EH (cell line): ENCODE results near the gene KCNQ5.
A peak's percentile ranks its signal among the peaks of the same experiment; 100 is the strongest.

Source experiments
- DNase-seq: peaks from one replicate; pipeline ENCODE4 v3.0.0-alpha.2; 2015; ENCODE audit warnings: low read depth

The KCNQ5 gene

DNA sequence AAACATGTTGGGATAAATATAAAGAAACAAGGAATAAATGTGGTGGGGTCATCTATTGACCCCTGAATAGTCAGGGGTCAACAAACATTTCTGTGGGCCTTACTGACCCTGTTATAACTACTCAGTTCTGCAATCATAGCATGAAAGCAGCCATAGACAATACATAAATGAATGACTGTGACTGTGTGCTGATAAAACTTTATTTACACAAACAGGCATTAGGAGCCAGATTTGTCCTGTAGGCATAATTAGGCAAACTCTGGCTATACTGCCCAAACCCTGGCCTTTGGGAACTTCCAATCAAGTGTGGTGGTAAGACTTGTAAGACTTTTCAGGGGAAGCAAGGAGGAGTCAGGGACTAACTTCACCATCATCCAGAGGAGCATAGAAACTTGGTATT is 380.7 kb downstream of the KCNQ5 start:
- DNase-seq, result no peak

- no peak for DNase-seq
Observed at GRCh38 chr6:73003302-73003701, 381.4 kb downstream of the KCNQ5 start.

GRCh38 chr6:73004231-73004630 is 382.4 kb downstream of the KCNQ5 start:
- DNase-seq, result no peak

DNA sequence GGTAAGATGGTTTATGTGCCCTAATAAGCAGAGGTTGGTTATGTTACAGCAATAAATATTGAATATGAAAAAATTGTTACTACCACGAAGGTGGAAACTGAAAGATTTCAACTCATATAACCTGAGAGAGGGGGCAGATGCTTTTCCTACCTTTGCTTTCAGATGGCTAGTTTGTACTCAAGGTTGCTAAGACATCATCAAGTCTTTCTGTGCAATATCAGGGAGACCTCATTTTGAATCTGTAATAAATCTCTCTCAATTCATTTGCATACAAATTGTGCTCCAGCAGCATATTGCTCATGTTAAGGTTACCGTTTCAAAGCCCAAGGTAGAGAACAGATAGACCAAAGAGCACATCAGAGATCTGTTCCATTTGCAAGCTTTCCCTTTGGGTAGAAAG is 383.0 kb downstream of the KCNQ5 start:
- DNase-seq, result no peak

GRCh38 chr6:73006146-73006545 is 384.3 kb downstream of the KCNQ5 start:
- peak; percentile 20 for DNase-seq

GRCh38 chr6:73011945-73012344 is 390.1 kb downstream of the KCNQ5 start:
- DNase-seq, result no peak

- DNase-seq, result no peak
Observed at GRCh38 chr6:73017476-73017875, 395.6 kb downstream of the KCNQ5 start.

DNA sequence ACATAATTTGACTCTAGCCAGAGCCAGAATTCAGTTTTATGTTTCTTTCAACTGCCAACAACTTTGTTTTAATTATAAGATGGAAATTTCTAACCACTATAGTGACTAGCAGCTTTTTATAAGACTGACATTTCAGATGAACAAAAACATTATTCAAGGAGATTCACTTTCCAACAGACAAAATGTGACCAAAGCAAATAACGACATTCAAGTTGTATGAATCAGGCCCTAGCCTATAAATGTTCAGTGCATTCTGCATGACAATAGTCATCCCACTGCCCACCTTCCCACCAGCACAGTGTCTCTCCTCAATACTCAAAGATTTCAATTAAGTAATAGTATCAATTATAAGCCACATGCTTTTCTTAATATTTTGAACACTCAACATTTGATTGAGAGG is 402.7 kb downstream of the KCNQ5 start:
- DNase-seq, result peak; percentile 70

GRCh38 chr6:73027691-73028090 is 405.8 kb downstream of the KCNQ5 start:
- no peak for DNase-seq

GRCh38 chr6:73028124-73028766 is 406.4 kb downstream of the KCNQ5 start:
- DNase-seq, result no peak

GRCh38 chr6:73028893-73029450 is 407.1 kb downstream of the KCNQ5 start:
- no peak for DNase-seq

DNA sequence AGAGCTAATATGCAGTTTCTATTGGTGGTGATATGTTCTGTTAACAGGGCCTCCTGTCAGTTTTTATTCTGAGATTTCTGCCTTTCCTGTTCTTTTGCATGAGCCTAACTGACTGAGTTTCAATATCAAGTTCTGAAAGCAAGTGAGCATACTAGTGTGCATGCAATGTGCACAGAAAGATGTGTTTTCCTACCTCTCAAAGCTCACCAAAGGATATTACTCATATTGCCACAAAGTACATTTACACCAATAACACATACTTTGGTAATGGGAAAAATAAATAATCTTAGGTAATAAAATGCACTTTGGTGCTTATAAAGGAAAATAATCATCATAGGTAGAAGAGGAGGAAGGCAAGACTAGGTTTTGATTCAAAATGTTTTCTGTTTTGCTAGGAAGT is 408.4 kb downstream of the KCNQ5 start:
- no peak for DNase-seq

GRCh38 chr6:73030791-73031782 is 409.2 kb downstream of the KCNQ5 start:
- DNase-seq, result no peak

DNA sequence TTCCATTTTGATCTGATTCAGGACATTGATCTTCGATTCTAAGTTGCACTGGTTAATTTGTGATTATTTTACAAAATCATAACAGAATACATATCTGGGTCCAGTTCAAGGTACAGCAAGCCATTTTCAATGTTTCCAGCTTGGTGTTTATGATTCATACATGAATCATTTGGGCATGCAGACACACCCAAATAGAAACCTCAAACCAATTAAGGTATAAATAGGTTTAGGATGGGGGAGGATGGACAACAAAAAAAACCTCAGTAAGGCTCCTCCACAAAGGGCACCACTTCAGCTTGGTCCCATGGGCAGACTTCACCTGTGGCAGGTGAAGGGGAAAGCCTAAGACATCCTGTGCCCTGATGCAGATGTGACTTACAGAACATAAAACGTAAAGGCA is 410.7 kb downstream of the KCNQ5 start:
- peak; percentile 31 for DNase-seq

DNA sequence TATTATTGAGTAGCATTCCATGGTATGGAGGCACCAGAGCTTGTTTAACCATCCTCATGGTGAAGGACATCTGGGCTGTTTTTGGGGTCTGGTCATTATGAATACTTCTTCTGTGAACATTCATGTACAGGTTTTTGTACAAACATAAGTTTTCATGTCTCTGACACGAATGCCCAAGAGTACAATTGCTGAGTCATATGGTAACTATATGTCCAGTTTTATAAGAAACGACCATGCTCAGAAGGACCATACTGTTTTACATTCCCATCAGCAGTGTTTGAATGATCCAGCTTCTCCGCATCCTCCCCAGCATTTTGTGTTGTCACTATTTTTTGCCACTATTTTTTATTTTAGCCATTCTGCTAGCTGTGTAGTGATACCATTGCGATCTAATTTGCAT is 414.8 kb downstream of the KCNQ5 start:
- no peak for DNase-seq

- no peak for DNase-seq
Observed at GRCh38 chr6:73041051-73041450, 419.2 kb downstream of the KCNQ5 start.

DNA sequence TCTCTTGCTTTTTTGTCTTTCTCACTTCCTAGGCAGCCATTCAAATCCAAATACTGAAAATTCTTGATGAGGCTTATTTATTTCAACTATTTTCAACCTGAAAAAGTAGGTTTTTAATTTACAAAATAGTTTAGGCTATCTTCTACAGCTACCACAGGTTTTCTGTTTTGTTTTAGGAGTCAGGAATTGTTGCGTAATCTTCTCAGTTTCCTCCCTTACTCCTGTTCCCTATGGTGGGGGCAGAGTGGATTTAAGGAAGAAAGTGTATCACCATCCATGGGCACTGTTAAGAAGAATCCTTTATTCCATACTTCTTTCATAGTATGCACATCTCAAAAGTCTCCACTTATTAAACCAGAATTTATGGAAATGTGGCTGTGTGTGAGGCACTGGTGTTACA is 421.0 kb downstream of the KCNQ5 start:
- DNase-seq, result no peak

- no peak for DNase-seq
Observed at GRCh38 chr6:73043446-73043845, 421.6 kb downstream of the KCNQ5 start.

GRCh38 chr6:73045609-73046008 is 423.7 kb downstream of the KCNQ5 start:
- no peak for DNase-seq

GRCh38 chr6:73047801-73048200 is 425.9 kb downstream of the KCNQ5 start:
- DNase-seq, result no peak

- DNase-seq, result no peak
Observed at GRCh38 chr6:73049971-73050594, 428.2 kb downstream of the KCNQ5 start.

DNA sequence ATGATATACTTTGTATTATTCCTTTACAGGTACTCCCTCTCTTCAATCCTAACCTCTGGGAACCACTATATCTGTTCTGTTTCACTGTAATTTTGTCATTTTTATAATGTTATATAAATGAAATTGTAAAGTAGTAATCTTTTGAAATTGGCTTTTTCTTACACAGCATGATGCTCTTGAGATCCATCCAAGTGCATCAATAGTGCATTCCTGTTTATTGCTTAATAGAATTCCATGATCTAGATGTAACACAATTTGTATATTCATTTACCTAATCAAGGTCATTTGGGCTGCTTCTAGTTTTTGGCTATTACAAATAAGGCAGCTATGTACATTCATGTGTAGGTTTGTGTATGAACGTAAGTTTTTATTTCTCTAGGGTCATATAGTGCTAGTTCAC is 428.8 kb downstream of the KCNQ5 start:
- DNase-seq, result no peak

GRCh38 chr6:73051147-73051546 is 429.3 kb downstream of the KCNQ5 start:
- DNase-seq, result no peak
